ENCODE results near the gene LMLN. TPM values are rescaled to one million over a fixed set of nuclear protein-coding genes. Genes with fewer than 3 reads are reported as not detected.

LMLN gene
- polyA plus RNA-seq, 1 donor (not counting 4 experiments of a cell fraction or from before 2014, with no cell fraction given): 5.2 TPM

GRCh38 chr3:198062068-198062465, 102.0 kb downstream of the LMLN start:
- Histone ChIP-seq H3K4me3 (ENCODE audit: control insufficient read depth in 2 of 3, extremely low read depth in 1 of 3, insufficient read depth in 2 of 3, low read depth in 1 of 3, low read length in 3 of 3) (no peak overlapping the region), H3K36me3 (ENCODE audit: control insufficient read depth in 2 of 2, extremely low read depth in 1 of 2, insufficient read depth in 2 of 2, low read length in 2 of 2) (no peaks in the 10 kb centered on the region), H3K4me1 (ENCODE audit: control insufficient read depth, extremely low read depth, insufficient read depth, low read length) (no peaks in the 10 kb centered on the region), H4K20me1 (ENCODE audit: control insufficient read depth, extremely low read depth, insufficient read depth, low read length) (no peaks in the 10 kb centered on the region), H2AFZ (ENCODE audit: control insufficient read depth, low read length) (no peak overlapping the region), H3K27me3 (ENCODE audit: control insufficient read depth, extremely low read depth, insufficient read depth, low read length) (peaks cover 13% of the 10 kb centered on the region), H3K9me3 (ENCODE audit: control insufficient read depth, low read depth, low read length) (no peaks in the 10 kb centered on the region), H3K4me2 (ENCODE audit: control insufficient read depth, extremely low read depth, insufficient read depth, low read depth, low read length) (no peak overlapping the region), H3K9me1 (ENCODE audit: control insufficient read depth, extremely low read depth, insufficient read depth, low read length) (no peaks in the 10 kb centered on the region), H3K27ac (ENCODE audit: control insufficient read depth, insufficient read depth, low read length) (no peak overlapping the region), H3K79me2 (ENCODE audit: control insufficient read depth, insufficient read depth, low read length) (no peaks in the 10 kb centered on the region), H3K9ac (ENCODE audit: control insufficient read depth, extremely low read depth, insufficient read depth, low read length) (no peak overlapping the region)
- no peak for FAIRE-seq
- TF ChIP-seq EZH2 (IDR thresholded peaks at IDR 0.05; ENCODE audit: low read length) (no peak), CTCF (optimal IDR thresholded peaks at IDR 0.05 in 1 of 3, IDR thresholded peaks at IDR 0.05 in 1 of 3, conservative IDR thresholded peaks at IDR 0.05 in 1 of 3; ENCODE audit: extremely low read depth in 1 of 3, insufficient read depth in 2 of 3, low read length in 3 of 3) (no peak)
- dilution Hi-C loops (cut with MboI; ENCODE audit: extremely low pct_ligation_motif_present, low sequenced_read_pairs): no loop called here
- DNase-seq (ENCODE audit: low read depth, low spot score): no peak

- Histone ChIP-seq H3K27me3 (ENCODE audit: control insufficient read depth, extremely low read depth, insufficient read depth, low read length) (peaks cover 11% of the 10 kb centered on the region), H3K9me3 (ENCODE audit: control insufficient read depth, low read depth, low read length) (no peaks in the 10 kb centered on the region), H3K4me2 (ENCODE audit: control insufficient read depth, extremely low read depth, insufficient read depth, low read depth, low read length) (no peak overlapping the region), H3K36me3 (ENCODE audit: control insufficient read depth in 2 of 2, extremely low read depth in 1 of 2, insufficient read depth in 2 of 2, low read length in 2 of 2) (no peaks in the 10 kb centered on the region), H3K27ac (ENCODE audit: control insufficient read depth, insufficient read depth, low read length) (no peak overlapping the region), H3K79me2 (ENCODE audit: control insufficient read depth, insufficient read depth, low read length) (no peaks in the 10 kb centered on the region), H3K4me3 (ENCODE audit: control insufficient read depth in 2 of 3, extremely low read depth in 1 of 3, insufficient read depth in 2 of 3, low read depth in 1 of 3, low read length in 3 of 3) (no peak overlapping the region), H3K9me1 (ENCODE audit: control insufficient read depth, extremely low read depth, insufficient read depth, low read length) (no peaks in the 10 kb centered on the region), H3K9ac (ENCODE audit: control insufficient read depth, extremely low read depth, insufficient read depth, low read length) (no peak overlapping the region), H4K20me1 (ENCODE audit: control insufficient read depth, extremely low read depth, insufficient read depth, low read length) (no peaks in the 10 kb centered on the region), H2AFZ (ENCODE audit: control insufficient read depth, low read length) (no peak overlapping the region), H3K4me1 (ENCODE audit: control insufficient read depth, extremely low read depth, insufficient read depth, low read length) (no peaks in the 10 kb centered on the region)
- dilution Hi-C loops (cut with MboI; ENCODE audit: extremely low pct_ligation_motif_present, low sequenced_read_pairs): no loop called here
- DNase-seq (ENCODE audit: low read depth, low spot score) (no peak), FAIRE-seq (no peak)
- TF ChIP-seq EZH2 (IDR thresholded peaks at IDR 0.05; ENCODE audit: low read length) (no peak), CTCF (optimal IDR thresholded peaks at IDR 0.05 in 1 of 3, IDR thresholded peaks at IDR 0.05 in 1 of 3, conservative IDR thresholded peaks at IDR 0.05 in 1 of 3; ENCODE audit: extremely low read depth in 1 of 3, insufficient read depth in 2 of 3, low read length in 3 of 3) (no peak)
Measured at GRCh38 chr3:198064420-198064819, 104.4 kb downstream of the LMLN start.

Measured in keratinocyte (primary cell).